ENCODE measurements around the gene PEX10.

The PEX10 gene

DNA sequence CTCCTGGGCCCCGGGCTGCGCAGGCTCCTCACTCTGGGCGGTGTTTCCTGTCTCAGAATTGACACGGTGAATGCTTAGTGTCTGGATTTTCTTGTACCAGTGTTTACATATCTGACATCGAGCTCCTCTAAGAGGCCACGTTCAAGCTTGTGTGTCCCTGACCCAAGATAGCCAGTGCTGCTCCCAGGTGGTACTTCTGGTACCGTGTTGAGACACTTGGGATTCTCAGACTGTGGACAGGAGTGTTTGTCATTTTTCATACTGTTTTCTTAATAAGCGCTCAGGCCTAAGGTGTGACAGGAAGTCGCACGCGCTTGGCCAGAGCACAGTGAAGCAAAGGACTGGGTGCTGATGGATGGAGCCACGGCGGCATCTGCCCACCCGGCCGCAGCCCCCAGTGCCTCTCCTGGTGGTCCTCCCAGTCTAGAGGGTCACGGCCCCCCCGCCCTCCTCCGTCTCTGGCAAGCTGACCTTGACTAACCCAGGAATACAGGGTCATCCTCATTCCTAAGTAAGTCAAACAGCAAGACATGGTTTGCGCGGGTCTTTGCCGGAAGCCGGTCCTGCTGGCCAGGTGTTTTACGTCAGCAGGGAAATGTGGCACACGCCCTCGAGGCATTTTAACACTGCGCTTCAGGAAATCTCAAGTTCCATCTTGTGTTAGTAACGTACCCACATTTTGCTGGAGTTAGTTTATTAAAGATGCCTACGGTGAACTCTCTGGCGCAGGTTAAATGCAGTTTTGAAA is 8.0 kb downstream of the PEX10 start:
- DNase-seq (ENCODE audit: low spot score), result no peak

DNA sequence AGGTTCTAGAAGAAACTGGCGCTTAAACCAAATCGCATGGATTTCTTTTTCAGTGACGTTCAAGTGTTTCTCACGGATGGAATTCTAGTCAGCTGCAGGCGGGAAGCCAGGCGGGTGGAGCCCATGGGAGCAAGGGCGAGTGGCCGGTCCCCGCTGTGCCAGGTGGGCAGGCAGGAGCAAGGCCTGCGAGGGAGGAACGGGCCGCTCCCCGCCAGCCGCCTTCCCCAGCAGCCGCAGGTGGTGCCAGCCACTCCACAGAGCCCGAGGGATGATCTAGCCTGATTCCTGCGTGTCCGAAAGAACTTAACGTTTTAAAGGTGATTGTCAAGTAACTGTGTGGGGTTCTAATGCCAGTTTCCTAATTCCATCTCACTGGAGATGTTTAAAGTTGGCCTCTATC is 9.1 kb downstream of the PEX10 start:
- no peak for DNase-seq (ENCODE audit: low spot score)

DNA sequence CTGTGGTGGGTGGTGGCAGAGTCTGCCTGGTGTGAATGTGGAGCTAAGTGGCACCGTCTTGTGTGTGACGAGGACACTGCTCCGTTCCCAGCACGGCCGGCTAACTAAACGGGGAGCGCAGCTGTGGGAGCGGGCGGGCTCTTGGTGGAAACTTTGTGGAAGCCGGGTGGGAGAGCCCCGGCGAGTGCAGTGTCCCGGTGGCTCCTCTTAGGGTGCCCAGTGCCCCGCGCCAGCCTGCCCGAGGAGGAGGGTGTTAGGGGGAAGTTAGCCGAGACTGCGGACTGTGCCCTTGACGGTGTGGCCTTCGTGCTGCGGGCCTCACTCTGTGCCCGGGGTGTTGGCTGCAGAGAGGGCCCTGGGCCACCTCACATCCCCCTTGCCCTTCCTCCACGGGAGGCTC is 9.9 kb downstream of the PEX10 start:
- DNase-seq (ENCODE audit: low spot score), result no peak

DNA sequence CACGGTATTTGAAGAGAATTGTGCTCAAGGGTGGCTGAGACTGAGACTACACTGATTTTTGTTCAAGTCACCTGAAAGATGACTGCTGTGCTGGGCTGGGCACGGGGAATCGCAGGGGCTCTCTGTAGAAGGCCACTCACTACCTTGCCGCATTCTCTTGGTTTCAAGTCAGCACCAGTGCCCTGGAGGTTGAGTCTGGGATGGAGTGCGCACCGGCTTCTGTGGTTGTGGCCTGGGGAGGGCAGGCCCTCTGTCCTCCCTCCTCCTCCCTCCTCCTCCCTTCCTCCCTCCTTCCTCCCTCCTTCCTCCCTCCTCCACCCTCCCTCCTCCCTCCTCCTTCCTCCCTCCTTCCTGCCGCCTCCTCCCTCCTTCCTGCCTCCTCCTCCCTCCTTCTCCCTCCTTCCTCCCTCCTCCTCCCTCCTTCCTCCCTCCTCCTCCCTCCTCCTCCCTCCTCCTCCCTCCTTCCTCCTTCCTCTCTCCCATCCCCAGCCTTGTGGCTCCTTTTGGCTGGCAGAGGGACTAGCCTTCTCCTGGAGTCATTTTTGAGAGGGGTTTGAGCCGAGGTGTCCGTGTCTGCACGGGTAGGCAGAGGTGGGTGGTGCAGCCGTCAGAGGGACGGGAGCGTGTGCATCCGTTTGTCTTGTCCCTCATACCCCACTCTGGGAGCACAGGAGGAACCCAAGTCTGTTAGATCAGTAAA is 11.3 kb downstream of the PEX10 start:
- DNase-seq (ENCODE audit: low spot score), result no peak

DNA sequence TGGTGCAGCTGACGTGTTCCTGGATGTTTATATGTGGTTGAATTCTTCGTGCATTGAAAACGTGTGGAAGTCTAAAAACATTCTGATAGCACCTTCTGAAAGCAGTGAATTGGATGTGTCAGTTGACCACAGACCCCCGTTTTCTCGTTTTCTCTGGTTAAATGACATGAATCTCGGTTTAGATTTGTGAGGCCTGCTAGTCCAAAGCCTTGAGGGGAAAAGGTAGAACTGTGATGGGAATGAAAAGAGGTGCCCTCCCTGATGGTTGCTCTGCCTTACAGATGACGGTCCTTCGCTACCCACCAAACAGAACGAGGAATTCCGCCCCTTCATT is 11.8 kb downstream of the PEX10 start:
- no peak for DNase-seq (ENCODE audit: low spot score)

DNA sequence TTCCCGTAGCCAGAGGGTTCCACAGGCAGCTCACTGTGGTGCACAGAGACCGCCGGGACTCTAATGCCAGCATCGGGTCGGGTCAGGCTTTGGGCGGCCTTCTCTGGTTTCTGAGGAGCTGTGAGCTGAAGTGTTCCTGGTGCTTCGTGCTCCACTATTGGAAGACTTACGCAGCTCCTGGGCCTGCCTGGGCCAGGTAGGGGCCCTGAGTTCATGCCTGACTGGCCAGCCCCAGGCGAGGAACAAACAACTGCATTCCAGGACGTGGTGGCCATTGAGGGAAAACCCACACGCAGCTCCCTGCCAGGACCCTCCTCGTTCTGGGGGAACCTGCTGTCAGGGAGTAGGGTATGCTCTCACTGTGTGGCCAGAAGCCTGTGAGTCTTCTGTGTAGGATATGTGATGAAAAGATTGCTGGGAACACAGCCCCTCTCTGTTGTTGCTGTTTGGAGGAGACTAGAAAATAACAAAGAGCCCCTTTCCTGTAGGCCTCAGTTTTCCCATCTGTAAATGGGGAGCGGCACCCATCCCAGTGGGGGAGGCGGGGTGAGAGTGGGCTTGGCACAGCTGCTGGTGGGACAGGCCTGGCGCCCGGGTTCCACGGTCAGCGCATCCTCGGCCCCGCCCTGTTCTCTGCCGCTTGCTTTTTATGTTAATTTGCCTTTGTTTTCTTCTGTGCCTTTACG is 12.3 kb downstream of the PEX10 start:
- no peak for DNase-seq (ENCODE audit: low spot score)

DNA sequence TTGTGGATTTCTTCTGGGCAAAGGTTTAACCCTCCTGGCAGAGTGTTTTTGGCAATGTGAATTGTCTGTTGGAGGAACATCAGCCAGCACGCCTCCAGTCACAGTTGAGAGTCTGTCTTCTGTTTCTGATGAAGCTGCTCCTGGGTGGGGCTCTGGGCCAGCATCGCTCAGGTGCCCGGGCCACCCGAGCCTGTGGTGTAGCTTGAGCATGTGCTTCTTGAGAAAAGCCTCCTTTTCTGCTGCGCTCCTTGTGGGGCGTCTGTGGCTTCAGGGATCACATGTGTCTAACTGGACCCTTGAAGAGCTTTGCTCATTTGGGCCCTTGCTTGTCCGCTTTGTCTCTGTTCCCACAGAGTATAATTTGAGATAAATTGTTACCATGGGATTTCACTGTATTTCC is 13.5 kb downstream of the PEX10 start:
- no peak for DNase-seq (ENCODE audit: low spot score)

DNA sequence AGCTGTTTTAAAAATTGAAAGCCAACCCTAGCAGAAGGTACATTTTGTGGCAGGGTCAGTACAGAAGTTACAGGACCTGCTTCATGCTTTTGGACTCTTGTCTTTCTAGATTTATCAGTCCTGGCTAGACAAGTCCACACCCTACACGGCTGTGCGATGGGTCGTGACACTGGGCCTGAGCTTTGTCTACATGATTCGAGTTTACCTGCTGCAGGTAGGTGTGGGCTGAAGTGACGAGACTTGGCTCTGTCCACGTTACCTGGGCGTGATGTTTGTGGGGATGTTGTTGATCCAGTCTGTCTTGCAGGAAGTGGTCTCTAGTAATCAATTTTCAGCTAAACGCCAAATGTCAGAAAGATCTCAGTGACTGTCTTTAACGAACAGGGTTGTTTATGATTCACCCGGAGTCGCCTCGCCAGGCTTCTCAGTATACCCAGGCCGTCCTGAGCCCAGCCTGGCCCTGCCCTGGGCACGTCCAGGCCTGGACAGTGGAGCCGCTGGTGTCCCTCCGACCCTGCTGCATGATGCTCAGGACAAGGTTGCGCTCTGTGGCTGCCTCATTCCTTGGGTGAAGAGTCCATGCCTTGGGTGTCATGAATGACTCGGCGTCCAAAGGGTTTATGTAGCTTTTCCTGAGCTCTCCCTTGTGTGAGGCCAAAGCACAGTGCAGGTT is 15.2 kb downstream of the PEX10 start:
- no peak for DNase-seq (ENCODE audit: low spot score)

DNA sequence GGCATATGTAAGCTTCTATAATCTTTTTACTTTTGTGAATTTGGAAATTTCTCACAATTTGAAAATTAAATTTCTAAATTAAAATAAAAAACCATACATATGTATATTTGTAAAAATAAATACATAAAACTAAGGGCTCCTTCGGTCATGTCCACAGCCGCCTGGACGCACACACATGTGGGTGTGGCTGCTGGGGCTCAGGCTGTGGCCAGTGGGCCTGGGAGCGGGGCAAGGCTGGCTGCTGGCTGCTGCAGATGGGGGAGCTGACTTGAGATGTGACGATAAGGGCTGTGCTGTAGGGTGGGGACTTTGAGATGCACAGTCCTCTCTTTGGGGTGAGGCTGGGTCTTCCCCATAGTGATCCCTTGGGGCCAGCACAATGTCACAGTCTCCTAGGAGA is 15.9 kb downstream of the PEX10 start:
- DNase-seq (ENCODE audit: low spot score), result no peak

DNA sequence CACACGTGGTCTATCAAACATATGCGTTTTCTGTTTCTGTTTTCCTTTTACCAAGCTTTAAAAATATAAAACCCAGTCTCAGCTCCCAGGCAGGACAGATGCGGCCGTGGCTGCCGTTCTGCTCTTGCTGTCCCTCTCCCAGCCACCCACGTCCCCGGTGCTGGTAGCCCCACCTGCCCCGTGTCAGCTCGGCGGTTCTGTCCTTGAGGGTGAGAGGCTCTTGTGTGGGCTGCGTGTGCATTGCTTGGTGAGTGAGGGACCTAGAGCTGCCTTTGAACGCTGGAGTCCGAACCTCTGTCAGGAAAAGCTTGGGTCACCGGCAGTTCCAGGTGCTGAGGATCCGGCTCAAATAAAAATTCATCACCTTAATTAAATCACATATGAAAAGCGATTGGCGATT is 16.3 kb downstream of the PEX10 start:
- DNase-seq (ENCODE audit: low spot score), result no peak

DNA sequence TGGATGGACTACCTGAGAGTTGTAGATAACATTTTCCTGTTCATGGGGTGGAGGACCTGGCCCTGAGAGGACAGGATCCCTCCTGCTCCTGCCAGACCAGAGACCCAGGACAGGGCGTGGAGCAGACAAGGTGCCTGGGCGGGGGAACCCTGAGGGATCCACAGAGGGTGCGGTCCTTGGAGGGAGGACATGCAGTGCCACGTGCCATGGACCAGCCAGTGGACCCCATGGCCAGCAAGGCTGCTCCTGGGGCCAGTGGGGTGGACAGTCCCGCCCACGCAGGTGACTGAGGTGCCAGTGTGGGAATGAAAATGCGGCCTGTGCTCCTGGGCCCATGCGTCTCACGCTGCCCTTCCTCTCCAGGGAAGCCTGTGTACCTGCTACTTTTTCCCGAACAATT is 17.1 kb downstream of the PEX10 start:
- DNase-seq (ENCODE audit: low spot score), result no peak

DNA sequence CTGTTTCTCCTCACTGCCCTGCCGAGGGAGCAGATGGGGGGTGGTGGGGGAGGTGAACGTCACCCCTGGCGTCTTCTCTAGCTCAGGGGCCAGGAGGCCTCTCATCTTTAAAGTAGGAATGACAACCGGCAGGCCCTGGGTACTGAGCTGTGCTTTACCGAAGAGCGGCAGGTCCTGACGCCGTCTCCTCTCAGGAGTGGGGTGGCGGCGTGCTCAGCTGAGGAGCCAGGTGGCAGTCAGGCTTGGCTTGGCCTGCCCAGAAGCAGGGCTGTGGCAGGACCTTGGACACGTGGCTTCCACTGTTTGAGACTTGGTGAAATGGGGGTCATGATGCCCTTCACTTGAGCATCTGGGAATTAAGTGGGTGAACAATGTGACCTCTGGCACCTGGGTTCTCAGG is 17.6 kb downstream of the PEX10 start:
- no peak for DNase-seq (ENCODE audit: low spot score)

DNA sequence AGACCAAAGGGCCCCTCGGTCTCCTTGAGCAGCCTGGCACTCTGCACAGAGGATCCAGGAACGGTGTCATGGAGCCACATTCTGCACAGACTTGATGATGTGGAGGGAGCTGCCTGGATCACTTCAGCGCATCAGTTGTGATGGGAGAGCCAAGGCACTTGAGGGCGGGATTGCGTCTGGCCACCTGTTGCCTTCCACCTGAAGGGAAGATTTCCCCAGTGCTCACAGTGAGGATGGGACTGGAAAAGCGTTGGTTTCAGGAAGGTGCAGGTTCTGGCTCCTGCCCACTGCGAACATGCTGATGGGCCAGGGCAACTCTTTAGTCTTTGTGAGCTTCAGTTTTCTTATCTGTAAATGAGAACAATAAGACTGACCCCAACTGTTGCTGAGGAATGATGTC is 18.1 kb downstream of the PEX10 start:
- DNase-seq (ENCODE audit: low spot score), result no peak

DNA sequence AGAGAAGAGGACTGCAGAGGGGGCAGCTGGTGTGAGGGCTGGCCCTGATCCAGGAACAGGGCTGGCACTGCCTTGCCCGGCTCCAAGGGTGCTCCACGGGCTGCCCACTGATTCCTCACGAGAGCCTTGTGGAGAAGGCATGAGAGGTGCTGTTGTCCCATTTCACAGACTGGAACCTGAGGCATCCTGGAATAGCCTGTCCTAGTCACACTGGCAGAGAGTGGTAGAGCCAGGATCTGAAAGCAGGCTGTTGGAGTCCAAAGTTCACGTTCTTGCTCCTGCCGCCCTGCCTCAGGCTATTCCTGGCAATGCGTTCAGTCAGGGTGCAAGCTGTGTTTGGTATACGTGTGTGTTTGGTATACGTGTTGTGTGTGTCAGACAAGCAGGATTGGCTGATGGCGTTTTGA is 18.9 kb downstream of the PEX10 start:
- DNase-seq (ENCODE audit: low spot score), result no peak

DNA sequence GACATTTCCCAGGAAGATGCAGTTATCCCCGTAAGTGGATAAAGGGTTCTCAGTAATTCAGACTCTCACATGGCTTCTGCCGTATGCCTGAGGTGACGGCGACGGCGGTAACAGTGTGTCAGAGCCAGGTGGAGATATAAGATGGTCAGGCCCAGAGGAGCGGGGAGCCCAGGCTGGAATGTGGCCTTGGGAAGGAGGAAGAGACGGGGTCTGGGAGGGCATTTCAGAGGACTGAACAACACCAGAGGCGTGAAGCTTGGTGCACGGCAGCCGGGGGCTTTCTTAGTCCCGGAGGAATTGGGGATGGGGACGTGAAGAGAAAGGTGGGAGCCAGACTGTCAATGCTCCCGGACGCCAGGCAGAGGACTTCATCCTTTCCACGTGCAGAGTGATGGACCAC is 19.7 kb downstream of the PEX10 start:
- no peak for DNase-seq (ENCODE audit: low spot score)

DNA sequence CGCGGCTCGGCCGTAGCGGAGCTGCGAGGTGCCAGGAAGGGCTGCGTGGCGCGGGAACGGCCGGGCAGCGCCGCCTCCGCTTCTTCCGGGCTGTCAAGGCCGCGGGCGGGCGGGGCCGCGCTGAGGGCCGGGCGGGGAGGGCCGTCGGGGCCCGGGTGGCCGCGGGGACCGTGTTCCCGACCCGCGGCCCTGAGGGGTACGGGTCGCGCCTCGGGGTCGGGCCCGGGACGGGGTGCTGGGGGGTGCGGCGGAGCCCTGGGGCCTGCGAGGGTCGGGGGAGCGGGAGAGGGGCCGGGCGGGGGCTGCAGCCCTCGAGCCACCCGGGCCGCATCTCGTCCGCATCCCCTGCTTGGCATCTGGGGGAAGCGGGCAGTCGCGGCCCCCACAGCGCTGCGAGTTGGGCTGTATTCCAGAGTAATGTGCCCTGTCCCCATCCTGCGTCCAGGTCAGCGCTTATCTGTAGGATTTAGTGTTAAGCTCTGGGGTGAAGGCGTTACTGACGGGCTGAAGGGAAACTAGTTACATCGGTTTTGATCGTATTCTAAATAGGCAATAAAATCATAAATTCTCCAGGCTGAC is 20.3 kb downstream of the PEX10 start:
- DNase-seq (ENCODE audit: low spot score), result no peak

DNA sequence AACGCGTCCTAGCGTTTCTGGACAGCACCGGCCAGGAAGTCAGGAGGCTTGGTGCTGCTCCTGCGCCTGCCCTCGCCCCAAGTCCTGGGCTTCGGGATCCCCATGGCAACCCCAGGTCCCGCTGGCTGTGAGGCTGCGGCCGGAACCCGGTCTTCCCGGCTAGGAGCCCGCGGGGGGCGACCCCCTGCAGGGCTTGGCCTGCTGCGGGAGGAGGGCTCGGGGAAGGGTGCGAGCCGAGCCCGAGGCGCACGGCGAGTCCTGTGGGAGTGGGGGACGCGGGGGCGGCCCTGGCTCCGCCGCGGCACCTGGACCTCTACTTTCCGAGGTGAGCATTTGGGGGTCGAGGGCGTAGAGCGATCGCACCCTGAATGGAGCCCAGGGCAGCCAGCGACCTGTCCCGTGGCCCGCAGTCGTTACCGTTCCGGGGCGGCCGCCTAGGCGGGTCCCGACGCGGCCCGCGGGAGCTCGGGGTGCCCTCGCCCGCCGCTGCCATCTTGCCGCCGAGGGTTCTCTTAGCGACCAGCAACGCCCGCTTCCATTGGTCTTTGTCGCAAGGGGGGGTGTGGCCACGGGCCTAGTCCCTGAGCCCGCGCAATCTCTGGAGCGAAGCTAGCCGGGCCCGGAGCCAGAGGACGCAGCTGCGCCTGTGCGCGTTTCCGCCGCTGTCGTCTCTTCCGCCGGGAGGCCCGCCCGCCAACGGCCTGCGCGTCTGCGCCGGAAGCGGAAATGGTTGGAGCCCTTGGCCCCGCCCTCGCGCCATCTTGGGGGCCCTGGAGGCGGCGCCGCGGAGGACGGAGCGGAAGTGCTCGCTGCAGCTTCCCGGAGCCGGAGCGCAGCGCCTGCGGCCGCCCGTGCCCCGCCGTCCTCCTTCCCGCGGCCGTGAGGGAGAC is 21.1 kb downstream of the PEX10 start, which contains the start of the genes MORN1 and RER1:
Gene MORN1, minus strand, starts transcription at position 514 of the 890 bp plus-strand sequence. Its CDS starts 21 bp downstream, at position 493.
Gene RER1, plus strand, starts transcription at position 801 of the 890 bp plus-strand sequence. CDS start 3,950 bp downstream, outside the sequence.
- peak; percentile 94 for DNase-seq (ENCODE audit: low spot score)

DNA sequence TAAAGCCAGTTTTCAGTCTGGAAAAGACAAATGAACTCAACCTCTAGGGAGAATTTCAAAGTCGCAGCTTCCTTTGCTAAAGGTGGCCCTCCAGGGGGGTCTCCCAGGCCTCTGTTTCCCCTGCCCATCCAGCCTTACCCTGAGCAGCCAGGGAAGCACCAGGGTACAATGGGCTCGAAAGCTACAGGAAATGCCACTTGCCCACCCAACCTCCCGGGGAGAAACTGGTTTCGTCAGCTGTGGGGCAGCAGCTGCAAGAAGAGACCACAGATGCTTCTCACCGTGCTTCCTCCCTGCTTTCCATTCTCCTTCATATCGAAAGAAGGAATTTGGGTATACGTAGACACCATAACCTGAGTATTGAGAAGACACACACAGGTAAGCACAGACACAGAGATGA is 22.7 kb downstream of the PEX10 start:
- no peak for DNase-seq (ENCODE audit: low spot score)

DNA sequence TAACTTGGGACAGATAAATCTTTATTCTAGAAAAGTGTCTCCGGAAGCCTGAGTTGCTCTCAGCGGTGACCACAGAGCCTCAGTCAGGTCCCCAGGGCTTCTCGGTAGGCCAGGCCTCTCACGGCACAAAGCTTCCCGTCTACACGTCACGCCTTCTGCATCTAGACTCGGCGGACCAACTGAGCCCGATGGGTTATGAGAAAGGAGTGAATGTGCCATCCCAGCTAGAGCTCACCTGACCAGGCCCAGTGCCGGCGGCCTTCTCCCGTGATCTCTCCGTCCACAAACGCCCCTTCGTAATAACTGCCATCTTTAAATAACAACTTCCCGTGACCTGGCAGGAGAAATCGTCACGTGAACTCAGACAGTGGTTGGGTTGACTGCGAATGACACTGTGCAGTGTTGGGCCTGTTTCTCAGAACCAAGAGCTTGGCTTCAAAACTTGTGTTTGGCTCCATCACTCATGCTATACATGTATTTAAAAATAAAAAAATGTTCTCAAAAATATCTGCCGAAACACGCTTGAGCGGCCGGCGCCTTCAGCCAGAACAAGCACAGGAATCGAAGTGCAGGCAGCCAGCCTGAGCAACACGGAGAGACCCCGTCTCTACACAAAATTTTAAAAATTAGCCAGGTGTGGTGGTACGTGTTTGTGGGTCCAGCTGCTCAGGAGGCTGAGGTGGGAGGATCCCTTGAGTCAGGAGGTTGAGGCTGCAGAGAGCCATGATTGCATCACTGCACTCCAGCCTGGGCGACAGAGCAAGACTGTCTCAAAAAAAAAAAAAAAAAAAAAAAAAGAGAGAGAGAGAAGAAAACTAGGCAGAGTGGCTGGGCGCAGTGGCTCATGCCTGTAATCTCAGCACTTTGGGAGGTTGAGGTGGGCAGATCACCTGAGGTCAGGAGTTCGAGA is 24.1 kb downstream of the PEX10 start:
- DNase-seq (ENCODE audit: low spot score), result no peak

Data from COLO829 (cell line).